HEK293 (cell line): ENCODE results near the gene LRRTM2.

ENCODE experiments used
- ATF2 ChIP-seq: fragments of 450-650 bp; formaldehyde crosslinking; IDR thresholded peaks from 2 replicates; pipeline ENCODE4 v1.5.1; 2016; ENCODE audit warnings: missing biosample characterization, missing genetic modification characterization, low read depth
- SETDB1 ChIP-seq: IDR thresholded peaks from one replicate; pipeline ENCODE4 v1.6.1; 2017; ENCODE audit warnings: mild to moderate bottlenecking, low read length, moderate library complexity, mixed read lengths; ENCODE audit not compliant: insufficient read length

- TF ChIP-seq ATF2 (tag by site-specific recombination) (no peak), SETDB1 (no peak)
Measured at GRCh38 chr5:138913773-138914172, 38.6 kb upstream of the LRRTM2 start.
